Smooth muscle cell (in vitro differentiated cells): ENCODE results near the gene COPS7B. TPM values are rescaled to one million over a fixed set of nuclear protein-coding genes. Genes with fewer than 3 reads are reported as not detected.

Source experiments
- DNase-seq: peaks from one replicate; lab custom pipeline; 2025; ENCODE audit not compliant: unreplicated experiment; lab: John Stamatoyannopoulos, UW
- H2AFZ ChIP-seq: fragments of 200-600 bp; sonication (generic); 2 replicates; pipeline ENCODE4 v1.6.0; 2016; ENCODE audit warnings: antibody characterized with exemption, low read depth, mild to moderate bottlenecking
- H3F3A ChIP-seq: fragments of 200-600 bp; sonication (generic); 2 replicates; pipeline ENCODE4 v1.6.0; 2017; ENCODE audit warnings: antibody characterized with exemption, low read depth
- H3K27ac ChIP-seq: fragments of 200-600 bp; sonication (generic); 2 replicates; pipeline ENCODE4 v1.5.1; 2016; ENCODE audit warnings: low read depth, mild to moderate bottlenecking
- H3K27me3 ChIP-seq: fragments of 200-600 bp; sonication (generic); 2 replicates; pipeline ENCODE4 v1.6.1; 2016; ENCODE audit warnings: low read depth, mild to moderate bottlenecking
- H3K36me3 ChIP-seq: fragments of 200-600 bp; sonication (generic); 2 replicates; pipeline ENCODE4 v1.5.1; 2016; ENCODE audit warnings: low read depth
- H3K4me1 ChIP-seq: fragments of 200-600 bp; sonication (generic); 2 replicates; pipeline ENCODE4 v1.5.1; 2016; ENCODE audit warnings: low read depth
- H3K4me2 ChIP-seq: fragments of 200-600 bp; sonication (generic); 2 replicates; pipeline ENCODE4 v1.6.0; 2016; ENCODE audit warnings: mild to moderate bottlenecking
- H3K4me3 ChIP-seq: fragments of 200-600 bp; sonication (generic); 2 replicates; pipeline ENCODE4 v1.5.1; 2016; ENCODE audit warnings: mild to moderate bottlenecking
- H3K79me2 ChIP-seq: fragments of 200-600 bp; sonication (generic); 2 replicates; pipeline ENCODE4 v1.6.0; 2016; ENCODE audit warnings: low read depth, mild to moderate bottlenecking
- H3K9ac ChIP-seq: fragments of 200-600 bp; sonication (generic); 2 replicates; pipeline ENCODE4 v1.6.0; 2016; ENCODE audit warnings: low read depth
- H3K9me3 ChIP-seq: fragments of 200-600 bp; sonication (generic); replicated peaks from 2 replicates; pipeline ENCODE4 v1.5.1; 2016; ENCODE audit warnings: low read depth
- H4K20me1 ChIP-seq: fragments of 200-600 bp; sonication (generic); 2 replicates; pipeline ENCODE4 v1.6.0; 2016; ENCODE audit warnings: low read depth
- CTCF ChIP-seq: fragments of 200-600 bp; sonication (generic); IDR thresholded peaks from 2 replicates; pipeline ENCODE4 v1.5.1; 2017; ENCODE audit warnings: borderline replicate concordance, mild to moderate bottlenecking, antibody characterized with exemption; ENCODE audit not compliant: insufficient read depth, poor library complexity, severe bottlenecking
- WGBS: methylation state at CpG from one replicate; pipeline ENCODE4 v1.1.7; 2016; ENCODE audit warnings: low lambda C conversion rate; 5-methylcytosine and 5-hydroxymethylcytosine counted together
- polyA plus RNA-seq: library from polyadenylated mRNA; unstranded; fragments of >200 nt; fragmentation: Nextera tagmentation; extraction: Ambion mirVana; gene quantifications from 2 replicates; pipeline ENCODE4 v1.2.1, GENCODE V29; 2016
- small RNA-seq: library from RNA; depleted of rRNA; stranded (forward); fragments of <200 nt; gene quantifications from one replicate; pipeline ENCODE3, GENCODE V24; 2014
- total RNA-seq: library from RNA; depleted of rRNA; stranded (reverse); fragments of >200 nt; gene quantifications from 2 replicates; pipeline ENCODE4 v1.2.3, GENCODE V29; 2014

Gene COPS7B
- total and polyA plus RNA-seq, 2 experiments from 2014 or later: 29.7 to 41.8 TPM

DNA sequence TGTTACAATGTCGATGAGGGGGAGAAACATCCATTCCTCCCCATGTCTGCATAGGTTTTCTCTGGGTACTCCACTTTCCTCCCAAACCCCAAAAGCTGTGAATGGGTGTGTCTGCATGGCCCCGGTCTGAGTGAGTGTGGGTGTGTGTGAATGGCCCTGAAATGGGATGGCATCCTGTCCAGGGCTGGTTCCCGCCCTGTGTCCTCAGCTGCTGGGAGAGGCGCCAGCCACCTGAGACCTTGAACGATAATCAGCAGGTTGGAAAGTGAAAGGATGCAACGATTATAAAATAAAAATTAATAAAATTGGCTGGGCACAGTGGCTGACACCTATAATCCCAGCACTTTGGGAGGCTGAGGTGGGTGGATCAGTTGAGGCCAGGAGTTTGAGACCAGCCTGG is 70.7 kb downstream of the COPS7B start:
- no peaks in the 10 kb centered on the region for H3K79me2 ChIP-seq
- H3K4me3 ChIP-seq: no peak overlapping the region
- no peaks in the 10 kb centered on the region for H3F3A ChIP-seq
- H3K4me2 ChIP-seq: no peak overlapping the region
- no peaks in the 10 kb centered on the region for H3K9me3 ChIP-seq
- H3K27ac ChIP-seq: no peak overlapping the region
- TF ChIP-seq CTCF: no peak
- H3K27me3 ChIP-seq: peaks cover 5% of the 10 kb centered on the region
- H3K9ac ChIP-seq: no peak overlapping the region
- DNase-seq: no peak
- WGBS: 94% methylated on average over 6 of the region's 6 CpGs
- no peaks in the 10 kb centered on the region for H4K20me1 ChIP-seq
- H2AFZ ChIP-seq: no peak overlapping the region
- H3K4me1 ChIP-seq: no peaks in the 10 kb centered on the region
- no peaks in the 10 kb centered on the region for H3K36me3 ChIP-seq

Small RNAs within 50 kb of the gene (small RNA-seq; reads per million reads assigned to genes)
- gene AC073476.4: not detected

Other genes with a start within 250 kb of the COPS7B start
- gene TEX44, start 193.6 kb upstream of the COPS7B start, total RNA-seq: not detected in 2 replicates
- not detected in 2 replicates for gene TEX44, start 193.6 kb upstream of the COPS7B start, polyA plus RNA-seq
- 576 and 655 TPM in 2 replicates for gene PTMA, start 77.9 kb upstream of the COPS7B start, total RNA-seq
- gene PTMA, start 77.9 kb upstream of the COPS7B start, polyA plus RNA-seq: 615 and 653 TPM in 2 replicates
- gene PDE6D, start 5.2 kb upstream of the COPS7B start, total RNA-seq: 30.0 and 54.9 TPM in 2 replicates
- 32.7 and 34.4 TPM in 2 replicates for gene PDE6D, start 5.2 kb upstream of the COPS7B start, polyA plus RNA-seq
- not detected in 2 replicates for gene NPPC, start 140.0 kb downstream of the COPS7B start, total RNA-seq
- gene NPPC, start 140.0 kb downstream of the COPS7B start, polyA plus RNA-seq: 0.21 and 0.22 TPM in 2 replicates
- 9.8 and 25.2 TPM in 2 replicates for gene DIS3L2, start 175.3 kb downstream of the COPS7B start, total RNA-seq
- gene DIS3L2, start 175.3 kb downstream of the COPS7B start, polyA plus RNA-seq: 10.7 and 11.4 TPM in 2 replicates